ENCODE measurements around the gene IFRD2.

The IFRD2 gene, protein sequence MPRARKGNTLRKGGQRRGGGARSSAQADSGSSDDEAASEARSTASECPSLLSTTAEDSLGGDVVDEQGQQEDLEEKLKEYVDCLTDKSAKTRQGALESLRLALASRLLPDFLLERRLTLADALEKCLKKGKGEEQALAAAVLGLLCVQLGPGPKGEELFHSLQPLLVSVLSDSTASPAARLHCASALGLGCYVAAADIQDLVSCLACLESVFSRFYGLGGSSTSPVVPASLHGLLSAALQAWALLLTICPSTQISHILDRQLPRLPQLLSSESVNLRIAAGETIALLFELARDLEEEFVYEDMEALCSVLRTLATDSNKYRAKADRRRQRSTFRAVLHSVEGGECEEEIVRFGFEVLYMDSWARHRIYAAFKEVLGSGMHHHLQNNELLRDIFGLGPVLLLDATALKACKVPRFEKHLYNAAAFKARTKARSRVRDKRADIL
- total RNA-seq = 25.9 to 247 (median 45.3) reads per million in 3 experiments

DNA sequence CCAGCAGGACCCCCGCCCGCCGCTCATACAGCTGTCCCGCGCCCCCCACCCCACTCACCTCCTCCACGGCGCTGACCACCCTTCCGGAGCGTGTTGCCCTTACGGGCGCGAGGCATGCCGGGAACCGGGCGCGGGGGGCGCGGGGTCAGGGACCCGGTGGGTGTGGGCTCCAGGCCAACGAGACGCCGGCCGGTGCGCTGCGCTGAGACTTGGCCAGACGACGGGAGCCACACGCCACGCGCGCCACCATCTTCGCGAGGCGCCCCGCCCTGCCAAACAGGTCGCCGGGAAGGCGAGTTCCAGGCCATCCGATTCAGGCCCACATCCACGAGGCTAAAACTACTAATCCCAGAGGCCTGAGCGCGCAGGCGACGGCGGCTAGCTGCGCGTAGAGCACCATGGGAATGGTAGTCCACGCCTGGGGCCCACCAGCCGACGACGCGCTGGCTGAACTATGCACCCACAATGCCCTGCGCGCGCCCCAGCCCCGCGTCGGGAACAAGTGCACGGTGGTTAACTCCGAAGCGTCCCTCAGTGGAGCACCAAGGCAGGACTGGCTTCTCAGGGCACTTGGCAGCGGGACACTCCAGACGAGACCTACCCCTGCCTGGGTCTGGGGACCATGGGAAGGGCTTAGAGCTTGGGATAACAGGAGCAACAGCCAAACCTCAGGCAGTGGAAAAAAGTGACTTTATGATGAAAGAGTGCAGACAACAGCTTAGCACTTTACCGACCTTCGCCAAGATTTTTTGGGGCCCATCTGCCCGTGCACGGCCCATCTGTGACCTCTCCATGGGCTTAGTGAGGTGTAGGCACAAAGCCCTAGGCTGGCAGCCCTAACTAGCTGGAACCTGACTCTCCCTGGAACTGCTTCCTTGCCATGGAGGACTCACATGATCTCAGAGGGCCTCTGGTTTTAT lies at the start of gene IFRD2:
Gene IFRD2, minus strand, starts transcription at position 271 of the 920 bp plus-strand sequence. Its CDS starts 155 bp downstream, at position 116.
- DNase-seq = peak; percentile 95

DNA sequence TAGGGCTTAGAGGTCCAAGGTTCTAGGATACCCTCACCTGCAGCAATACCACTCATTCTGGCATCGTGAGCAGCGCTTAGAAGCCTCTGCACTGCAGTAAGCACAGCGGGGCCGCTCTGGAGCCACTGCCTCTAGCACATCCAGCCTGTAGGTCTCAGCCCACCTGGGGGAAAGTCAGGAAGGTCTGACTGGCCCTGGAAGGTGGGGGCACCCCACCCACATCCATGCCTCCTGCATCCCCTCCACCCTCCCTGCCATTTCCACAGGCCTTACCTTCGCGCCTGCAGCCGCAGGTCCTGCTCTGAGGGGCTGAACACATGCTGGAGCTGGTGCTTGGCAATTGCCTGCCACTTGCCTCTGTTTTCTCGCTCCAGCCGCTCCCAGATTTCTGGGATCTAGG lies 49.3 kb upstream of the IFRD2 start:
- no peak for DNase-seq

DNA sequence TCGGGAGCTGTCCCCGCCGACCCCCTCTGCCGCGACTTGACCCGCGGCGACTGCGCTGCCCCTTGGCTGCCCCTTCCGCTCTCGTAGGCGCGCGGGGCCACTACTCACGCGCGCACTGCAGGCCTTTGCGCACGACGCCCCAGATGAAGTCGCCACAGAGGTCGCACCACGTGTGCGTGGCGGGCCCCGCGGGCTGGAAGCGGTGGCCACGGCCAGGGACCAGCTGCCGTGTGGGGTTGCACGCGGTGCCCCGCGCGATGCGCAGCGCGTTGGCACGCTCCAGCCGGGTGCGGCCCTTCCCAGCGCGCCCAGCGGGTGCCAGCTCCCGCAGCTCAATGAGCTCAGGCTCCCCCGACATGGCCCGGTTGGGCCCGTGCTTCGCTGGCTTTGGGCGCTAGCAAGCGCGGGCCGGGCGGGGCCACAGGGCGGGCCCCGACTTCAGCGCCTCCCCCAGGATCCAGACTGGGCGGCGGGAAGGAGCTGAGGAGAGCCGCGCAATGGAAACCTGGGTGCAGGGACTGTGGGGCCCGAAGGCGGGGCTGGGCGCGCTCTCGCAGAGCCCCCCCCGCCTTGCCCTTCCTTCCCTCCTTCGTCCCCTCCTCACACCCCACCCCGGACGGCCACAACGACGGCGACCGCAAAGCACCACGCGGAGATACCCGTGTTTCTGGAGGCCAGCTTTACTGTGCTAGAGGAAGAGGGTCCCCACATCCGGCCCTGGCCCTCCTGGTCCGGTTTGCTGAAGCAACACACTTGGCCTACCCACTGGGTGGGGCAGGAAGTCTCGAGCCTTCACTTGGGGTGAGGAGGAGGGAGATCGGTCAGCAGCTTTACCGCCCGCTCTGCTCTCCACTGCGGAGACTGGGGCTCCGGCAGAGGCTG lies 48.5 kb upstream of the IFRD2 start, which contains the start of gene RASSF1:
Gene RASSF1, minus strand, starts transcription at position 389 of the 882 bp plus-strand sequence. Its CDS starts 31 bp downstream, at position 358.
- DNase-seq = peak; percentile 50

DNA sequence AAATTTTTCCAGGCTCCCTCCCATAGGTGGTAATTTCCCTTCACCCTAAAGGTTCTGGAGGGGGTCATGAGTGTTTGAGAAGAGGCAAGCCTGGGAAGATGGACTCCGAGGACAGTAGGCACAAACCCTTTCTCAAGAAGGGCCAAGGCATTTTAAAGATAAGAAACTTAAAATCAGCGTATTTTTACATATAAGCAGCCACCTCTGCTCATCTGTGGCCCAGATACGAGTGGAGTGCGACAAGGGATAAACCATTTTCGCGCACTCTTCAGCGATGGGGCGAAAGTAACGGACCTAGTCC lies 47.9 kb upstream of the IFRD2 start:
- DNase-seq = no peak

DNA sequence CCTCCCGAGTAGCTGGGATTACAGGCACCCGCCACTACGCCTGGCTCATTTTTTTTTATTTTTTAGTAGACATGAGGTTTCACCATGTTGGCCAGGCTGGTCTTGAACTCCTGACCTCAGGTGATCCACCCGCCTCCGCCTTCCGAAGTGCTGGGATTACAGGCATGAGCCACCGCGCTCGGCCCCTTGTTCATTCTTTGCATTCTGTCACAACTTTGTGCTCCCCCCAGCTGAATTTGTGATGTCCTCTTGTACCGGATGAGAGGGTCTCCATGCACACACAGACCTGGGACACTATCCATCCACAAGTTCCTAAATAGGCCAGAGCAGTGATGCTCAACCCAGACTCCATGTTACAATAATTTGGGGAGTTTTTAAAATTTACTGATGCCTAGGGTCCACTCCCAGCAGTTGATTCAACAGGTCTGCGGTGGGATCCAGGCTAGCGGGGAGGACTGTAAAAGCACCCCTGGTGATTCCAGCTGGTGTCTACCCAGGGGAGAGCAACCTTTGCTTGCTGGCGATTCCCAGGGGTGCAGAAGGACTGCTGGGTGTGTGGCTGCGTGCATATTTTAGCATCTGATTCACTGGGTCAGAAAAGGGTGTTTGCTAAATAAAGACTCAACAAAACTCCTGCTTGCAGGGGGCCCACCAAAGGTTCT lies 47.4 kb upstream of the IFRD2 start:
- DNase-seq = no peak

DNA sequence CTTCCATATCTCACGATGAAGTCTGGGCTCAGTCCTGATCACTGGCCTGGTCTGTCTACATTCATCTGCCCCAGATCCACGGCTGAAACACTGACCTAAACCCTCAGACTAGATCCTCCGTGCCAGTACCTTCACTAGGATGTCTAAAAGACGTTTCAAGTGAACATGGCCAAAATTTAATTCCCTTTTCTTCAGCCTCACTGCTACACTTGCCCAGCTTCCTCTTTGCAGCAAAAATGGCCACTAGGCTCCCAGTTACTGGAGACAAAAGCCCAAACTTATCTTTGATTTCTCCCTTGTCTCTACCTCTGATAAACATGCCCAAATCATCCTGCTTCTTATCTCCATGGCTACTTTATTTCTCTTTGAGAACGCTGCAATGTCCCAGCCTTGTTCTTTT lies 46.7 kb upstream of the IFRD2 start:
- no peak for DNase-seq

DNA sequence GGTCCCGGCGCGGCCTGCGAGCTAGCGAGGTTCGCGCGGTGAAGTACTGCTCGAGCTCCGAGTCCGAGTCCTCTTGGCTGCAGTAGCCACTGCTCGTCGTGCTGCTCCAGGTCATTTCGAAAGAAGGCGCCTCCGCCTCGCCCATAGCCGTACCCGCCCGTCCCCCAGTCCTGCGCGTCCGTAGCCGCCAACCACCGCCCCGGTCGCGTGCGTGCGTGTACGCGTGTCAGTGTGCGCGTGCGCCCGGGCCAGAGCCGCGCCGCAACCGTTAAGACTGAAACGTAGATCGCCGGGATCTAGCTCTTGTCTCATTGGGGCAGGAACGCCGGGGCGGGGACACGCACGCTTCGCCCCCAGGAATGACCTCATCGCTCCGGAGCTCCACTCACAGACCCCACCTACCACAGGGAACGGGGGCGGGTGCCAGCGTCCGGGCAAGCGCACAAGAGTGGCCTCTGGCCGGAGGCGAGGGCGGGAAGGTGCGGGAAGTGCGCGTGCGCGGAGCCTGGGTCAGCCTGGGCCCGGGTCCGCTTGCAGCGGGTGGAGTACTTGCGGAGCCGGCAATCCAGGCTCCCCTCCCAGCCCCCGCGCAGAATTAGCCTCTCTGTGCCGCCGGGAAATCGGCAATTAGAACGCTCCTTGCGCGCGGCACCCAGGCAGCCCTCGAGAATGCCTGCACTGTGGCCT lies 45.1 kb upstream of the IFRD2 start:
- DNase-seq = peak; percentile 95

DNA sequence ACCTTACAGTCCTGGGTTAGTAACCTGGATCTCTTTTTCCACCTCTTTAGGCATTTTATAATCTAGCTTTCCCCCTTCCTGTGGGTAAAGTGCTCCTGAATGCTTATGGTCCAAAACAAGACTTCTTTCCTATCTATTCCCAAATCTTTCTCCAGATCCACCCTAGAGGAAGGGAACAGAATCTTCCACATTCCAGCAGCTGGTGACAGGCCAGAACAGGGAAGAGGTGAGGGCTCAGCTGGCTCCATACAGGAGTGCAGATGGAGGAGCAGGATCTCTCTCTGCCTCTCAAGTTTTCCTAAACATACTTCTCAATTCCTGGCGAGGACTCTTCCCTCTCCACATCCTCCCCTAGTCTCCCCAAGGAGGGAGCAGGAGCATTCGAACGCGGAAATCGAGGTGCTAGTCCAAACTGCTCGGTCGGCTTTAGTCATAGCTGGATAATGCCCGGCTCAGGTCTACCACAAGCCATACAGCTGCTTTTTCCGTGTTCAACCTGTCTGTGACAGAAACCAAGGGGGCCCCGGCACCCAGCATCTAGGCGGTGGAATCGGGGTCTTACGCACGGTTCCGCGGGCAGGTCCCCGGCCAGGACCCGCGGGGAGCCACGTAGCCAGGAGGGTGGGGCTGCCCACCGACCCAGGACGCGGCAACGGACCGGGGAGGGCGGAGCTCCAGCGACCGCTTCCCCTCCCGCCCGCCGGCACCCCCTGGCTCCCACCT lies 44.4 kb upstream of the IFRD2 start:
- no peak for DNase-seq

DNA sequence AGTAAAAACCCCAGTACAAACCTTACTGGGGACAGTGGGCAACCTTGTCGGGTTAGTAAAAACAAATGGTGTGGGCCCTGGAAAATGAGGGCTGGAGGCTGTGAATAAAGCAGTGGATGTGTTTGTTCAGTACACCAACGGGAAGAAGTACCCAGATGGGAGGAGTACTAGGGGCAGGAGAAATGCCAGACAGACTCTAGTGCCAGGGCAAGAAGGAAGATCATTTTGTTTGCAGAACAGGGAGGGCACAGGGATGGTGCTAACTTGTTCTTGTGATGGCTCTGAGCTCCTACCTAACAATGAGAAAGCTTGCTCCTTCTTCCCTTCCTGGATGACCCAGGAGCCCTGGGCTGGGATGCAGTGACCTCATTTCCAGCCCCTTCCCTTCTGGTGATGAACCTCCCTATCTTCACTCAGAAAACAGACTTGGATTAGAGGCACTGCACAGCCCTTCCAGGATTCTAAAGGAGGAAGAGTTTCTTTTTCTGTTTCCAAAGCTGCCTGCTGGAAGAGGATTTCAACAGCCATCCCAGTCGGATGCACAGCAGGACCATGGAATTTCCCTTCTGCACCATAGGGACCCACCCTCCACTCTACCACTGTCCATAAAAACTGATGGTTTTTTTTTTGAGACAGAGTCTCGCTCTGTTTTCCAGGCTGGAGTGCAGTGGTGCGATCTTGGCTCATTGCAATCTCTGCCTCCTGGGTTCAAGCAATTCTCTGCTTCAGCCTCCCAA lies 42.3 kb upstream of the IFRD2 start:
- no peak for DNase-seq

DNA sequence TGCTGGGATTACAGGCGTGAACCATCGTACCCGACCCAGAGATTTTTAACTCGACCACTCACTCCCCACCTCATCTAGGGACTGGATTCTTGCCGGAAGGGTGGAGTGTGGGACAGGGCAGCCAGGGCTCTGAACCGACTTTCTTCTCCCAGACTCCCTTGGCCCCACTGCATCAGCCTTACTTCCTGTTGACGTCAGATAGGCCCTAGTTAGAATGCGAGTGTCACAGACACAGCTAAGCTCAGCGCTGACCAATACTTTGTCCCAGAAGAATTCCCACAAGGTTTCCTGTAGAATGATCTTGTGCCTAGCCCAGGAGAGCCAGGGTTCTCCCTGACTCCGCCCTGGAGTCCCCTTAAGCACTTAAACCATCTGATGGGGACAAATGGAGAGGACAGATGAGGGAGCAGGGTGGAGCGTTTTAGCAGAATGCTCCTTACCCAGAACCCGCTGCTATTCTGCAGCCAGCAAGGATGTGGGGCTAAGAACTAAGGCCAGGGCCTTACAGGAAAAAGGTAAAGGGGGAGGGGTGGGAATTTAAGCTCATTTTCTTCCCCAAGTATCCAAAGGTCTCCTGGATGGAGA lies 41.6 kb upstream of the IFRD2 start:
- DNase-seq = no peak

DNA sequence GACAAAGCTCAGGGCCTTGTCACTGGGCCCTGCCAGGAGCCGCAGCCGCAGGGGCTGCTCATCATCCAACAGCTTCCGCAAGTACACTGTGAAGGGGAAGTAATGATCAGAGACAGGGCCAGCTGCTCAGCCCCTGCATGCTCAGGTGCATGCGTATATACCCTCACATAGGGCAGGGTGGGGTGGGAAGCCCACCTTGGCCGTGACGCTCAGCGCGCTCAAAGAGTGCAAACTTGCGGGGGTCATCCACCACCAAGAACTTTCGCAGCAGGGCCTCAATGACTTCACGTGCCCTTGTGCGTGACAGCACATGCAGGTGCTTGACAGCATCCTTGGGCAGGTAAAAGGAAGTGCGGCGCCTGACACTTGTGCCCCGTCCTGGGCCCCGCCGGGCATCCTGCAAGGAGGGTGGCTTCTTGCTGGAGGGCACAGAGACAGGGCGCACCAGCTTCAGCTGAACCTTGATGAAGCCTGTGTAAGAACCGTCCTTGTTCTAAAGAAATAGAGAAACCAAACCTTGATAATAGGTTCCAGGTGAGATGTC lies 39.2 kb upstream of the IFRD2 start:
- no peak for DNase-seq

DNA sequence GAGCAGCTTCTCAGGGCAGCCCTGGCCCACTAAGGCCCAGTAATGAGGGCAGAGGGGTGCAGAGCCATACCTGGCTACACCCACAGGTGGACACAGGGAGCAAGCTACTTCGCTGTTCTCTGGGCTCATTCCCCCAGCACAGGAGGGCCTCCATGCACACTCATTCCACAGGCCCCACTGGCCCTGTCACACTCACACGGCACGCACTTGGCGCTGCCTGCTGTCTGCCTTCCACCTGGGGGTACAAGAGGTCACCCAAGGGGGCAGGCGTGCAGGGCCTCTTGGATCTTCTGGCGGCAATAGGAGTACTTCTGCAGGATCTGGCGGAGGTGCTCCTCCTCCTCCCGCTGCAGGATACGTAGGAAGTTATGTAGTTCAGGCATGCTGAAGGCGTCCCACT lies 38.1 kb upstream of the IFRD2 start:
- DNase-seq = no peak

DNA sequence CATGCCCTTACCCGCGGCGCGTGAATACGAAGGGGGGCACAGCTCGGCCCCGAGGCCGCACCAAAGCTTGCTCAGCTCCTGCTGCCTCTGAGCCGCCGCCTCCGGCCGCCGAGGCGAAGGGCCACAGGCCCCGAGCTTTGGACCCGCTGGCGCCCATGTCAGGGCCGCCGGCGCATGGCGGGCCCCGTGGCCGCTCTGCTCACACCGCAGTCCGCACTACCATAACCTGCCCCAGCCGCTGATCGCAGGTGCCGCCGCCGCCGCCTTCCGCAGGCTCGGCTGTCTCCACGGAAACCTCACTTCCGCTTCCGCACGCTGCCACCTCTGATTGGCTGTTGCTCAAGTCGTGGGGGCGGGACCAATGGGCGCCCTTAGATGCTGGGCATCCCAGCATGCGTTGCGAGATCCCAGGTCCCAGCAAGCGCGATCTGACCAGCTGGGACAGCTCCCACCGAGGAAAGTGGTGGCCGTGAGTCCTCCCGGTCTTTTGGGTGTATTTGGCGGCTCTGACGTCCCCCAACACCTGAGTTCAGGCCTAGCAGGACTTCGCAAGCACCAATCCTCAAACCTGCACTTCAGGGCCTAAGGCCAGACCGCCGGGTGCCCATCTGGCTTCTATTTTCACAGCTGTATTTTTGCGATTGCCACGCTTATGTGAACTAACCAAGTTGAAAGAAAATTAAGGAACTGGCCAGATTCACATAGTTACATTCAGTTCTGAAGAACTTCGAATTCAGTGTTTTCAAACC lies 35.9 kb upstream of the IFRD2 start, which contains the start of gene TUSC2:
Gene TUSC2, minus strand, starts transcription at position 281 of the 749 bp plus-strand sequence. Its CDS starts 124 bp downstream, at position 157.
- DNase-seq = peak; percentile 91

DNA sequence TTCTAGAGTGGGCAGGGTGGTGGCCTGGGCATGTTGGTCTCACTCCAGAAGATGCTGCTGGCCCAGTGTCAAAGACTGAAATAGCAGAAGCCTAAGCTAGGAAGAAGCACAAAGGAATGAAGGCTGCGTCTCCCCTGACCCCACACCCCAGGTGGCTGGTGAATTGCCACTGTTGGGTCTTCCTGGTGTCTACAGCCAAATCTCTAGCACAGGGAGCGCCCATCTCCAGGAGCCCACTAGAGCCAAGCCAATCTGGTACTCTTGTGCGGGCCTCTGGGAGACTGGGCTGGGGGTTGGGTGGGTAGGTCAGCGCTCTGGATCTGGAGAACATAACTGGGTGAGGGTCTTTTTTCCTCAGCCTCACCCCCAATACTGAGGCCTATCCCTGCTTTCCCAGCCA lies 34.9 kb upstream of the IFRD2 start:
- no peak for DNase-seq

DNA sequence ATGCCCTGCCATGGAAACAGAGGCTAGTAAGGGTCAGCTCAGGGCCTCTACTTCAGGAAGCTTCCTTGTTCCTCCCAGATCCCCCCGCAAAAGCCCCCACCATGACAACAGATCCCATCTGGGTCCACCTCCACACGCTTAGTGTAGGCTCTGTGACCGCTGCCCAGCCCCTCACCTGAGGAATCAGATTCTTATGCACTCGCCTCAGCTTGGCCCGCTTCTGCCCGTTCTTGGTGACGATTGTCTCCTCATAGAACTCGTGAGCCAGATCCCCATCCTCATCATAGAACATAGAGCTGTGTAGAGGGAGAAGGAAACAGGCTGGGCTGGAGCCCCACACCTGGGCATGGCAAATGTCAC lies 33.9 kb upstream of the IFRD2 start:
- DNase-seq = no peak

DNA sequence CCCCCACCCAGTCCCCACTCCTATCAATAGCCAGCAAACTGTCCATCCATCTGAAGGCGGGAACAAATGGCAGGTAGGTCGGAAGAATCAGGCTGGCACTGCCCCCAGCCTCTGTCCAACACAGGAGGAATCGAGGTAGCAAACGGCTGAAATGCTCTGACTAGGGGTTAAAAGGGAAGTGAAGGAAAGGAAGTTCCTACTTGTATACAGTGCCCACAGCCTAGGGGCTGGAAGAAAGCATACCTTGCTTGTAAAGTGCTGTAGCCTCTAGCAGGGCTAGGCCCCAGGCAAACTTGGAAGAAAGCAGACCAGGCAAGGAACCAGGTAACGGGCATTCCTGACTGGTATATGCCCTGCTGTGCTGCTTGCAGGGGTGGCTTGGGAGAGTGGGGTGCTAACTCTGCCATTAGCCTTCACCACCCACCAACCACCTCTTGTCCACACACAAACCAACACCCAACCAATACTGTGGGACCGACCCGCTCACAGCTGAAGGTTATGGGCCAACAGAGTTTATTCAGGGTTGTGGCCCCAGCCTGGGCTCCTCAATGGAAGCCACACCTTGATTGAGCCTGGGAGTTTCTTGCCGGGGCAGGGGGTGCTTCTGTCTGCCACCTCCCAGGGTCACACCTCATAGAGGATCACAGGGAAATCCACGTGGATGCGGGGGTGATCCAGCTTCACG lies 33.4 kb upstream of the IFRD2 start:
- no peak for DNase-seq

DNA sequence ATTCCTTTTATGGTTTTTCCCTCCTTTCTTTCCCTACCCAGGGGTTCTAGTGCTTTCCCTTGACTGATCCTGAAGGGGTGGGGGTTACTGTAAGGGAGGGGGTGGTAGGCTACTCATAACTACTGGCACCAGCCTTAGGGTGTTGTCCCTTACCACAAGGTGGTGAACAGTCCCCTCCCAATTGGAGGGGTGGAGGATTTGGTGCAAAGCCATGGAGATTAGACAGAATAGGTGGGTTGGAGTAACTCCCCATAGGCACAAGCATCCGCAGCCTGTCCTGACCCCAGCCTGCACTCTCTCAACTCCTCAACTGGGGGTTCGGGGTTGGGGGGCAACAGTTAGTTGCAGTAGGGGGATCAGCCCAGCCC lies 32.9 kb upstream of the IFRD2 start:
- DNase-seq = no peak
